Activated naive CD8-positive, alpha-beta T cell (primary cell): ENCODE measurements around the gene CDADC1.

Source experiments
- H3K27ac Mint-ChIP-seq: one replicate; pipeline ENCODE4 v1.8.0; 2021; ENCODE audit warnings: mixed read lengths
- H3K27me3 Mint-ChIP-seq: one replicate; pipeline ENCODE4 v1.8.0; 2021; ENCODE audit warnings: mixed read lengths
- H3K36me3 Mint-ChIP-seq: one replicate; pipeline ENCODE4 v1.8.0; 2021; ENCODE audit warnings: mixed read lengths
- H3K4me1 Mint-ChIP-seq: one replicate; pipeline ENCODE4 v1.8.0; 2021; ENCODE audit warnings: low read depth, mixed read lengths
- H3K4me3 Mint-ChIP-seq: one replicate; pipeline ENCODE4 v1.8.0; 2021; ENCODE audit warnings: mild to moderate bottlenecking, mixed read lengths
- H3K9me3 Mint-ChIP-seq: one replicate; pipeline ENCODE4 v1.8.0; 2021; ENCODE audit warnings: low read depth, mixed read lengths

CDADC1 gene

GRCh38 chr13:49220856-49221589 lies 26.7 kb upstream of the CDADC1 start:
- H3K9me3 Mint-ChIP-seq, result no peaks in the 10 kb centered on the region
- no peaks in the 10 kb centered on the region for H3K36me3 Mint-ChIP-seq
- H3K27ac Mint-ChIP-seq, result peak overlapping the region; percentile 55
- peak overlapping the region; percentile 74 for H3K4me3 Mint-ChIP-seq
- peaks cover 6% of the 10 kb centered on the region for H3K4me1 Mint-ChIP-seq
- H3K27me3 Mint-ChIP-seq, result peaks cover 43% of the 10 kb centered on the region

GRCh38 chr13:49221590-49221965 lies 26.1 kb upstream of the CDADC1 start:
- peaks cover 43% of the 10 kb centered on the region for H3K27me3 Mint-ChIP-seq
- H3K36me3 Mint-ChIP-seq, result no peaks in the 10 kb centered on the region
- H3K27ac Mint-ChIP-seq, result no peak overlapping the region
- peak overlapping the region; percentile 74 for H3K4me3 Mint-ChIP-seq
- H3K9me3 Mint-ChIP-seq, result no peaks in the 10 kb centered on the region
- peaks cover 3% of the 10 kb centered on the region for H3K4me1 Mint-ChIP-seq

GRCh38 chr13:49225223-49226042 lies 22.3 kb upstream of the CDADC1 start:
- H3K4me1 Mint-ChIP-seq, result peaks cover 1% of the 10 kb centered on the region
- no peak overlapping the region for H3K27ac Mint-ChIP-seq
- no peak overlapping the region for H3K4me3 Mint-ChIP-seq
- H3K9me3 Mint-ChIP-seq, result no peaks in the 10 kb centered on the region
- H3K36me3 Mint-ChIP-seq, result no peaks in the 10 kb centered on the region
- H3K27me3 Mint-ChIP-seq, result peaks cover 20% of the 10 kb centered on the region

- no peaks in the 10 kb centered on the region for H3K36me3 Mint-ChIP-seq
- H3K4me1 Mint-ChIP-seq, result no peaks in the 10 kb centered on the region
- H3K9me3 Mint-ChIP-seq, result no peaks in the 10 kb centered on the region
- no peak overlapping the region for H3K4me3 Mint-ChIP-seq
- peaks cover 16% of the 10 kb centered on the region for H3K27me3 Mint-ChIP-seq
- H3K27ac Mint-ChIP-seq, result no peak overlapping the region
These were observed 21.1 kb upstream of the CDADC1 start for GRCh38 chr13:49226613-49227012.

- Mint-ChIP-seq H3K4me3 (no peak overlapping the region), H3K27ac (no peak overlapping the region), H3K9me3 (no peaks in the 10 kb centered on the region), H3K4me1 (no peaks in the 10 kb centered on the region), H3K27me3 (no peaks in the 10 kb centered on the region), H3K36me3 (peaks cover 3% of the 10 kb centered on the region)
These were observed 13.0 kb upstream of the CDADC1 start for GRCh38 chr13:49234741-49235140.

- Mint-ChIP-seq H3K27me3 (no peaks in the 10 kb centered on the region), H3K4me1 (peaks cover 2% of the 10 kb centered on the region), H3K36me3 (peaks cover 3% of the 10 kb centered on the region), H3K27ac (no peak overlapping the region), H3K9me3 (no peaks in the 10 kb centered on the region), H3K4me3 (no peak overlapping the region)
These were observed 11.8 kb upstream of the CDADC1 start for GRCh38 chr13:49235856-49236431.

GRCh38 chr13:49238621-49239020 lies 9.1 kb upstream of the CDADC1 start:
- no peak overlapping the region for H3K4me3 Mint-ChIP-seq
- H3K27me3 Mint-ChIP-seq, result no peaks in the 10 kb centered on the region
- H3K27ac Mint-ChIP-seq, result no peak overlapping the region
- peaks cover 3% of the 10 kb centered on the region for H3K36me3 Mint-ChIP-seq
- peaks cover 2% of the 10 kb centered on the region for H3K4me1 Mint-ChIP-seq
- H3K9me3 Mint-ChIP-seq, result no peaks in the 10 kb centered on the region

- Mint-ChIP-seq H3K36me3 (peaks cover 3% of the 10 kb centered on the region), H3K27me3 (no peaks in the 10 kb centered on the region), H3K4me3 (no peak overlapping the region), H3K4me1 (peaks cover 2% of the 10 kb centered on the region), H3K9me3 (no peaks in the 10 kb centered on the region), H3K27ac (no peak overlapping the region)
These were observed 7.7 kb upstream of the CDADC1 start for GRCh38 chr13:49240017-49240416.

GRCh38 chr13:49241296-49241695 lies 6.4 kb upstream of the CDADC1 start:
- peaks cover 2% of the 10 kb centered on the region for H3K4me1 Mint-ChIP-seq
- H3K27me3 Mint-ChIP-seq, result no peaks in the 10 kb centered on the region
- H3K36me3 Mint-ChIP-seq, result peaks cover 3% of the 10 kb centered on the region
- no peak overlapping the region for H3K4me3 Mint-ChIP-seq
- no peaks in the 10 kb centered on the region for H3K9me3 Mint-ChIP-seq
- H3K27ac Mint-ChIP-seq, result no peak overlapping the region

GRCh38 chr13:49245101-49245500 lies 2.6 kb upstream of the CDADC1 start:
- Mint-ChIP-seq H3K36me3 (no peaks in the 10 kb centered on the region), H3K27me3 (no peaks in the 10 kb centered on the region), H3K9me3 (no peaks in the 10 kb centered on the region), H3K4me1 (peaks cover 31% of the 10 kb centered on the region), H3K4me3 (no peak overlapping the region), H3K27ac (no peak overlapping the region)

- no peaks in the 10 kb centered on the region for H3K27me3 Mint-ChIP-seq
- peak overlapping the region; percentile 96 for H3K27ac Mint-ChIP-seq
- no peaks in the 10 kb centered on the region for H3K9me3 Mint-ChIP-seq
These were observed 679 bp upstream of the CDADC1 start for GRCh38 chr13:49246850-49247642.

GRCh38 chr13:49248622-49249002 lies 887 bp downstream of the CDADC1 start:
- Mint-ChIP-seq H3K27ac (peak overlapping the region; percentile 96), H3K9me3 (no peaks in the 10 kb centered on the region), H3K27me3 (no peaks in the 10 kb centered on the region), H3K4me3 (peak overlapping the region; percentile 99), H3K36me3 (peaks cover 3% of the 10 kb centered on the region), H3K4me1 (peaks cover 53% of the 10 kb centered on the region)

More at GRCh38 chr13:49246850-49247642, 679 bp upstream of the CDADC1 start:
- peaks cover 42% of the 10 kb centered on the region for H3K4me1 Mint-ChIP-seq
- H3K4me3 Mint-ChIP-seq, result peak overlapping the region; percentile 99
- H3K36me3 Mint-ChIP-seq, result no peaks in the 10 kb centered on the region

GRCh38 chr13:49251326-49251725 lies 3.6 kb downstream of the CDADC1 start:
- H3K4me3 Mint-ChIP-seq, result no peak overlapping the region
- H3K4me1 Mint-ChIP-seq, result peaks cover 67% of the 10 kb centered on the region
- peaks cover 18% of the 10 kb centered on the region for H3K36me3 Mint-ChIP-seq
- H3K27ac Mint-ChIP-seq, result no peak overlapping the region
- no peaks in the 10 kb centered on the region for H3K27me3 Mint-ChIP-seq
- no peaks in the 10 kb centered on the region for H3K9me3 Mint-ChIP-seq

GRCh38 chr13:49253310-49253709 lies 5.6 kb downstream of the CDADC1 start:
- peaks cover 70% of the 10 kb centered on the region for H3K4me1 Mint-ChIP-seq
- no peaks in the 10 kb centered on the region for H3K9me3 Mint-ChIP-seq
- peaks cover 27% of the 10 kb centered on the region for H3K36me3 Mint-ChIP-seq
- no peaks in the 10 kb centered on the region for H3K27me3 Mint-ChIP-seq
- no peak overlapping the region for H3K4me3 Mint-ChIP-seq
- peak overlapping the region; percentile 46 for H3K27ac Mint-ChIP-seq
